HG03439 (cell line): ENCODE data around the gene RASSF6.
"Not testable (repeated sequence)": the region's sequence is repeated elsewhere in the genome, so short reads cannot be mapped to it uniquely, and the experiment has no call there.

Experiments
- ATAC-seq: cut with Tn5 transposase; IDR thresholded peaks from one replicate; pipeline ENCODE4 v1.9.1; 2021; ENCODE audit warnings: mild to moderate bottlenecking, moderate library complexity; ENCODE audit not compliant: unreplicated experiment

Gene RASSF6

GRCh38 chr4:73583666-73584065 lies 36.6 kb downstream of the RASSF6 start:
- no peak for ATAC-seq

GRCh38 chr4:73577371-73577770 lies 42.9 kb downstream of the RASSF6 start:
- no peak for ATAC-seq

GRCh38 chr4:73576381-73576780 lies 43.9 kb downstream of the RASSF6 start:
- no peak for ATAC-seq

GRCh38 chr4:73575660-73576059 lies 44.6 kb downstream of the RASSF6 start:
- no peak for ATAC-seq

GRCh38 chr4:73573794-73574528 lies 46.3 kb downstream of the RASSF6 start:
- peak; percentile 74 for ATAC-seq

GRCh38 chr4:73550865-73551264 lies 69.4 kb downstream of the RASSF6 start:
- ATAC-seq: not testable (repeated sequence)

GRCh38 chr4:73544620-73545019 lies 75.6 kb downstream of the RASSF6 start:
- no peak for ATAC-seq

- no peak for ATAC-seq
These were observed 79.0 kb downstream of the RASSF6 start for GRCh38 chr4:73541251-73541650.

- ATAC-seq: no peak
These were observed 79.4 kb downstream of the RASSF6 start for GRCh38 chr4:73540826-73541225.

- ATAC-seq: no peak
These were observed 80.8 kb downstream of the RASSF6 start for GRCh38 chr4:73539386-73539785.

GRCh38 chr4:73538162-73538561 lies 82.1 kb downstream of the RASSF6 start:
- no peak for ATAC-seq

- no peak for ATAC-seq
These were observed 86.5 kb downstream of the RASSF6 start for GRCh38 chr4:73533515-73534422.

GRCh38 chr4:73528171-73528570 lies 92.1 kb downstream of the RASSF6 start:
- ATAC-seq: no peak

GRCh38 chr4:73527196-73527595 lies 93.0 kb downstream of the RASSF6 start:
- peak; percentile 65 for ATAC-seq

- ATAC-seq: no peak
These were observed 94.6 kb downstream of the RASSF6 start for GRCh38 chr4:73525611-73526010.

GRCh38 chr4:73523126-73523525 lies 97.1 kb downstream of the RASSF6 start:
- no peak for ATAC-seq
